SU-DHL-6 (cell line): Measurements from ENCODE around the gene DMGDH.

Source experiments
- EZH2phosphoT487 ChIP-seq: fragments of 200-600 bp; sonication (generic), shearing (Covaris generic); conservative IDR thresholded peaks from 2 replicates; pipeline ENCODE4 v1.6.1; 2018; ENCODE audit warnings: mild to moderate bottlenecking, antibody characterized with exemption, low read length, moderate library complexity, mixed read lengths
- TF ChIP-seq, protein P1 (sequence below): fragments of 200-600 bp; sonication (generic); IDR thresholded peaks from one replicate; pipeline ENCODE4 v1.5.1; 2017; ENCODE audit warnings: antibody characterized with exemption, mild to moderate bottlenecking, low read length, moderate library complexity; ENCODE audit not compliant: insufficient read depth, poor library complexity, severe bottlenecking

DNA sequence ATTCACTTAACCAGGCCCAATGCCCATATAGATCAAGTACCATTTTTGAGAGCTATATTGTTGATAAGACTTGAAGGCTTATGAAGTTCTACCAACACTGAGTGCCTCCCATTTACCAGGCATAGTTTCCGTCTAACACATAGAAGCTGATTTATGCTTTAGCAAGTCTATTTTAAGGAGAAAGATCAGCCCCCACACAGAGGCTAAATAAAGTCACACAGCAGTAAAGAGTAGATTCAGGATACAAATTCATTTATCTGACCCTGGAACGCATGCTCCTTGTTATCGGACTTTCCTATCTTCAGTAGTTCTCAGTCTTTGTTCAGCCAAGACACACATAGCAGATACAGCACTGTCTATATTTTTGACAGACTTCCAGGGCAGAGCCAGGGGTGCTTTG is 34.2 kb downstream of the DMGDH start:
- TF ChIP-seq, protein P1, sequence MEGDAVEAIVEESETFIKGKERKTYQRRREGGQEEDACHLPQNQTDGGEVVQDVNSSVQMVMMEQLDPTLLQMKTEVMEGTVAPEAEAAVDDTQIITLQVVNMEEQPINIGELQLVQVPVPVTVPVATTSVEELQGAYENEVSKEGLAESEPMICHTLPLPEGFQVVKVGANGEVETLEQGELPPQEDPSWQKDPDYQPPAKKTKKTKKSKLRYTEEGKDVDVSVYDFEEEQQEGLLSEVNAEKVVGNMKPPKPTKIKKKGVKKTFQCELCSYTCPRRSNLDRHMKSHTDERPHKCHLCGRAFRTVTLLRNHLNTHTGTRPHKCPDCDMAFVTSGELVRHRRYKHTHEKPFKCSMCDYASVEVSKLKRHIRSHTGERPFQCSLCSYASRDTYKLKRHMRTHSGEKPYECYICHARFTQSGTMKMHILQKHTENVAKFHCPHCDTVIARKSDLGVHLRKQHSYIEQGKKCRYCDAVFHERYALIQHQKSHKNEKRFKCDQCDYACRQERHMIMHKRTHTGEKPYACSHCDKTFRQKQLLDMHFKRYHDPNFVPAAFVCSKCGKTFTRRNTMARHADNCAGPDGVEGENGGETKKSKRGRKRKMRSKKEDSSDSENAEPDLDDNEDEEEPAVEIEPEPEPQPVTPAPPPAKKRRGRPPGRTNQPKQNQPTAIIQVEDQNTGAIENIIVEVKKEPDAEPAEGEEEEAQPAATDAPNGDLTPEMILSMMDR = no peak
- TF ChIP-seq EZH2phosphoT487 = no peak
